SHP77 treated with DMSO at 0.1 percent for 48 hours (cell line): ENCODE measurements around the gene PRR12.
"Not testable (repeated sequence)": the region's sequence is repeated elsewhere in the genome, so short reads cannot be mapped to it uniquely, and the experiment has no call there.

Source experiments
- DNase-seq: peaks from one replicate; lab custom pipeline; 2025; lab: John Stamatoyannopoulos, UW

PRR12 gene

GRCh38 chr19:49616945-49617344 lies 26.0 kb downstream of the PRR12 start:
- no peak for DNase-seq

GRCh38 chr19:49617860-49618259 lies 26.9 kb downstream of the PRR12 start:
- DNase-seq = not testable (repeated sequence)

GRCh38 chr19:49624967-49625910 lies 34.3 kb downstream of the PRR12 start:
- DNase-seq = no peak

- DNase-seq = no peak
Observed at GRCh38 chr19:49626226-49626625, 35.2 kb downstream of the PRR12 start.

GRCh38 chr19:49629659-49630058 lies 38.7 kb downstream of the PRR12 start:
- no peak for DNase-seq

- no peak for DNase-seq
Observed at GRCh38 chr19:49631014-49631588, 40.1 kb downstream of the PRR12 start.

GRCh38 chr19:49631610-49632192 lies 40.7 kb downstream of the PRR12 start:
- no peak for DNase-seq

GRCh38 chr19:49632576-49632975 lies 41.6 kb downstream of the PRR12 start:
- no peak for DNase-seq

- DNase-seq = not testable (repeated sequence)
Observed at GRCh38 chr19:49633273-49633672, 42.3 kb downstream of the PRR12 start.

- DNase-seq = no peak
Observed at GRCh38 chr19:49635530-49636232, 44.7 kb downstream of the PRR12 start.

GRCh38 chr19:49636233-49636932 lies 45.4 kb downstream of the PRR12 start:
- no peak for DNase-seq

- DNase-seq = no peak
Observed at GRCh38 chr19:49637821-49638738, 47.1 kb downstream of the PRR12 start.

GRCh38 chr19:49639401-49640112 lies 48.6 kb downstream of the PRR12 start:
- DNase-seq = no peak

- DNase-seq = peak; percentile 97
Observed at GRCh38 chr19:49640113-49640898, 49.3 kb downstream of the PRR12 start, which contains the start of gene RRAS. Gene RRAS, minus strand, starts transcription at chr19:49640143. Its CDS starts 45 bp downstream, at chr19:49640098.

GRCh38 chr19:49641688-49642491 lies 50.9 kb downstream of the PRR12 start, which contains the start of gene SCAF1:
Gene SCAF1, plus strand, starts transcription at chr19:49642209. Its CDS starts 2,818 bp downstream, at chr19:49645027.
- DNase-seq = peak; percentile 97

GRCh38 chr19:49642492-49643035 lies 51.6 kb downstream of the PRR12 start:
- DNase-seq = no peak

GRCh38 chr19:49643466-49643865 lies 52.5 kb downstream of the PRR12 start:
- no peak for DNase-seq

- DNase-seq = no peak
Observed at GRCh38 chr19:49645592-49645991, 54.6 kb downstream of the PRR12 start.
